MV-4-11 (cell line): ENCODE measurements around the gene ZNF600.
"Not testable (repeated sequence)": the region's sequence is repeated elsewhere in the genome, so short reads cannot be mapped to it uniquely, and the experiment has no call there.

ENCODE experiments used
- DNase-seq: peaks from one replicate; lab custom pipeline; 2025; lab: John Stamatoyannopoulos, UW

ZNF600 gene

GRCh38 chr19:52786464-52787354, at the start of gene ZNF600:
ZNF600 (minus strand) TSS chr19:52786791; CDS start chr19:52778888, 7,903 bp downstream.
- DNase-seq, result not testable (repeated sequence)

- DNase-seq, result not testable (repeated sequence)
Measured at GRCh38 chr19:52834289-52834688, 47.7 kb upstream of the ZNF600 start.

GRCh38 chr19:52833541-52833940, 47.0 kb upstream of the ZNF600 start:
- not testable (repeated sequence) for DNase-seq

GRCh38 chr19:52829866-52830265, 43.3 kb upstream of the ZNF600 start:
- not testable (repeated sequence) for DNase-seq

GRCh38 chr19:52825765-52826164, 39.2 kb upstream of the ZNF600 start:
- DNase-seq, result no peak

- no peak for DNase-seq
Measured at GRCh38 chr19:52823676-52824075, 37.1 kb upstream of the ZNF600 start.

- DNase-seq, result peak; percentile 67
Measured at GRCh38 chr19:52821204-52821960, 34.8 kb upstream of the ZNF600 start, which contains the start of gene ZNF28. ZNF28 (minus strand) TSS chr19:52821633; CDS start chr19:52817958, 3,675 bp downstream.

- not testable (repeated sequence) for DNase-seq
Measured at GRCh38 chr19:52820472-52821203, 34.0 kb upstream of the ZNF600 start.

- DNase-seq, result no peak
Measured at GRCh38 chr19:52809801-52810200, 23.2 kb upstream of the ZNF600 start.

- not testable (repeated sequence) for DNase-seq
Measured at GRCh38 chr19:52799950-52800640, 13.5 kb upstream of the ZNF600 start.

GRCh38 chr19:52789440-52789839, 2.8 kb upstream of the ZNF600 start:
- DNase-seq, result no peak

GRCh38 chr19:52786078-52786463, 520 bp downstream of the ZNF600 start:
- no peak for DNase-seq

GRCh38 chr19:52785506-52785905, 1.1 kb downstream of the ZNF600 start:
- DNase-seq, result no peak

GRCh38 chr19:52782864-52783263, 3.7 kb downstream of the ZNF600 start:
- not testable (repeated sequence) for DNase-seq

- DNase-seq, result no peak
Measured at GRCh38 chr19:52778811-52779210, 7.8 kb downstream of the ZNF600 start.

- DNase-seq, result not testable (repeated sequence)
Measured at GRCh38 chr19:52756447-52756846, 30.1 kb downstream of the ZNF600 start.

GRCh38 chr19:52749780-52750179, 36.8 kb downstream of the ZNF600 start:
- DNase-seq, result peak; percentile 21

- DNase-seq, result peak; percentile 35
Measured at GRCh38 chr19:52748336-52748950, 38.1 kb downstream of the ZNF600 start.

- DNase-seq, result not testable (repeated sequence)
Measured at GRCh38 chr19:52745919-52746318, 40.7 kb downstream of the ZNF600 start.

- DNase-seq, result no peak
Measured at GRCh38 chr19:52743091-52743490, 43.5 kb downstream of the ZNF600 start.

GRCh38 chr19:52742516-52742915, 44.1 kb downstream of the ZNF600 start:
- no peak for DNase-seq
